NCI-H146 treated with DMSO at 0.1 percent for 48 hours (cell line): ENCODE data around the gene WDR36.
"Not testable (repeated sequence)": the region's sequence is repeated elsewhere in the genome, so short reads cannot be mapped to it uniquely, and the experiment has no call there.

Experiments used
- DNase-seq: peaks from one replicate; lab custom pipeline; 2025; ENCODE audit not compliant: unreplicated experiment; lab: John Stamatoyannopoulos, UW

Gene WDR36

GRCh38 chr5:111134864-111135263 is 42.7 kb downstream of the WDR36 start:
- no peak for DNase-seq

GRCh38 chr5:111135363-111135762 is 43.2 kb downstream of the WDR36 start:
- DNase-seq = peak; percentile 38

- no peak for DNase-seq
These were observed 43.8 kb downstream of the WDR36 start for GRCh38 chr5:111135946-111136345.

GRCh38 chr5:111138096-111138495 is 45.9 kb downstream of the WDR36 start:
- no peak for DNase-seq

- not testable (repeated sequence) for DNase-seq
These were observed 49.3 kb downstream of the WDR36 start for GRCh38 chr5:111141471-111141870.

GRCh38 chr5:111142932-111143331 is 50.8 kb downstream of the WDR36 start:
- no peak for DNase-seq

- DNase-seq = no peak
These were observed 51.8 kb downstream of the WDR36 start for GRCh38 chr5:111143910-111144309.

- DNase-seq = no peak
These were observed 52.3 kb downstream of the WDR36 start for GRCh38 chr5:111144352-111144930.

GRCh38 chr5:111146053-111146452 is 53.9 kb downstream of the WDR36 start:
- no peak for DNase-seq

GRCh38 chr5:111147502-111147901 is 55.4 kb downstream of the WDR36 start:
- DNase-seq = no peak

- DNase-seq = no peak
These were observed 59.9 kb downstream of the WDR36 start for GRCh38 chr5:111151998-111152397.

GRCh38 chr5:111153483-111153882 is 61.3 kb downstream of the WDR36 start:
- DNase-seq = no peak

GRCh38 chr5:111153945-111154344 is 61.8 kb downstream of the WDR36 start:
- DNase-seq = no peak

GRCh38 chr5:111158105-111158744 is 66.1 kb downstream of the WDR36 start:
- DNase-seq = peak; percentile 38

GRCh38 chr5:111159845-111160244 is 67.7 kb downstream of the WDR36 start:
- no peak for DNase-seq

- no peak for DNase-seq
These were observed 70.9 kb downstream of the WDR36 start for GRCh38 chr5:111163000-111163399.

GRCh38 chr5:111165058-111165457 is 72.9 kb downstream of the WDR36 start:
- DNase-seq = peak; percentile 19

- no peak for DNase-seq
These were observed 75.4 kb downstream of the WDR36 start for GRCh38 chr5:111167551-111167950.

GRCh38 chr5:111168608-111169007 is 76.5 kb downstream of the WDR36 start:
- DNase-seq = no peak

GRCh38 chr5:111169269-111169668 is 77.1 kb downstream of the WDR36 start:
- no peak for DNase-seq

GRCh38 chr5:111170279-111170678 is 78.1 kb downstream of the WDR36 start:
- no peak for DNase-seq

- no peak for DNase-seq
These were observed 80.4 kb downstream of the WDR36 start for GRCh38 chr5:111172504-111172903.

GRCh38 chr5:111173476-111173875 is 81.3 kb downstream of the WDR36 start:
- DNase-seq = no peak
